ENCODE data around the gene ZFYVE28.

GRCh38 chr4:2432004-2432403 is 13.6 kb upstream of the ZFYVE28 start:
- TF ChIP-seq YY1 (IDR thresholded peaks at IDR 0.05; ENCODE audit: insufficient read depth, insufficient read length) (no peak), SUZ12 (IDR thresholded peaks at IDR 0.05; ENCODE audit: extremely low read depth, insufficient read depth, insufficient read length) (no peak), ZNF274 (IDR thresholded peaks at IDR 0.05; ENCODE audit: low read depth, low read length) (no peak)
